ENCODE data around the gene DISP3.

Gene DISP3

DNA sequence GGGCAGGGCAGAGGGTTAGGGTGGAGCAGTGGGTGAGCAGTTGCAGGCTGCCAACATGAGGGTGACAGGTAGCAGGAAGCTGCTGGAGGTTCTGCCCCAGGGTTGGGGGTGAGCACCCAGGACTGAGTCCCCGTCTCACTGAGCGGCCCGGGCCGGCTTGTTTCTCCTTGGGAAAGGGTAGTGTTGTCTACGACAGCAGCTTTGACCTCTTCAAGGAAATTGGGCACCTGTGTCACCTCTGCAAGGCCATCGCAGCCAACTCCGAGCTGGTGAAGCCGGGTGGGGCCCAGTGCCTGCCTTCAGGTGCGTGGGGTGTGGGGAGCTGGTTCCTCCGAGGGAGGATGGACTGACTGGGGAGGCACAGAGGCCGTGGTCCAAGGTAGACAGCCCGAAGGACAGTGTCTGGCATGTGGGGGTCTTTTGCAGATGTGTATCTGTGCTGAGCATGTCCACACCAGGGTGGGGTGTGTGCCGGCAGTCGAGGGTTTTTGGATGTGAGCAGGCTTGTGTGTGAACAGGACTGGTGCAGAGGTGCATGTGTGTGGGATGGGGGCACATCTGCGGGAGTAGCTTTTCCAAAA is 51.9 kb downstream of the DISP3 start:
- H3K27ac ChIP-seq (ENCODE audit: low read length), result no peak overlapping the region
- no peaks in the 10 kb centered on the region for H3K9me3 ChIP-seq (ENCODE audit: control insufficient read depth in 2 of 2, low read length in 2 of 2)
- H3K9ac ChIP-seq (ENCODE audit: low read length in 2 of 2), result no peak overlapping the region
- H3K36me3 ChIP-seq (ENCODE audit: control insufficient read depth in 2 of 2, insufficient read depth in 2 of 2, low read length in 2 of 2), result no peaks in the 10 kb centered on the region
- no peak overlapping the region for H3K4me3 ChIP-seq (ENCODE audit: low read length in 2 of 2)
- H3K4me1 ChIP-seq (ENCODE audit: control insufficient read depth, insufficient read depth, low read length), result no peaks in the 10 kb centered on the region
- H3K27me3 ChIP-seq (ENCODE audit: control insufficient read depth in 1 of 2, insufficient read depth in 2 of 2, low read length in 2 of 2), result peaks cover 0 to 7% of the 10 kb centered on the region in 2 donors

DNA sequence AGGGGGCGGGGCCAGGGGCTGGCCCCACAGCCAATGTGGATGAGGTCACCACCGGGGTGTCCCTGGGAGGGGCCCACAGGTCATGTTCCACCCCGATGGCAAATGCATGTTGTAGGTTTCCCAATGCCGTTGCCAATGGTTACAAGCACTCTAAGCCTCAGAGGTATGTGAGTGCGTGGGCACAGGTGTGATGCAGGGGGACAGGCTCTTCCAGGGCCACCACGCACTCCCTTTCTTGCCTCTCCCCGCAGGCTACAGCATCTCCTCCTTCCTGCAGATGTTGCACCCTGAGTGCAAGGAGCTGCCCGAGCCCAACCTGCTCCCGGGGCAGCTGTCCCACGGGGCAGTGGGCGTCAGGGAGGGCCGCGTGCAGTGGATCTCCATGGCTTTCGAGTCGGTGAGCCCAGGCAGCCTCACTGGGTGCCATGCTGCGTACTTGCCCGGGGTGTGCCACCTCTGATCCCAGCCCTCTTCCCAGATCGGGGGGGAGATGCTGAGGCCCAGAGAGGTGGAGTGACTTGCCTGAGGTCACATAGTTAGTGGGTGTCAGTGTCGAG is 52.4 kb downstream of the DISP3 start:
- Histone ChIP-seq H3K9ac (ENCODE audit: low read length in 2 of 2) (no peak overlapping the region), H3K36me3 (ENCODE audit: control insufficient read depth in 2 of 2, insufficient read depth in 2 of 2, low read length in 2 of 2) (no peaks in the 10 kb centered on the region), H3K27ac (ENCODE audit: low read length) (no peak overlapping the region), H3K4me1 (ENCODE audit: control insufficient read depth, insufficient read depth, low read length) (no peaks in the 10 kb centered on the region), H3K27me3 (ENCODE audit: control insufficient read depth in 1 of 2, insufficient read depth in 2 of 2, low read length in 2 of 2) (peaks cover 0 to 7% of the 10 kb centered on the region in 2 donors), H3K4me3 (ENCODE audit: low read length in 2 of 2) (no peak overlapping the region), H3K9me3 (ENCODE audit: control insufficient read depth in 2 of 2, low read length in 2 of 2) (no peaks in the 10 kb centered on the region)

GRCh38 chr1:11531943-11532342 is 53.0 kb downstream of the DISP3 start:
- no peaks in the 10 kb centered on the region for H3K9me3 ChIP-seq (ENCODE audit: control insufficient read depth in 2 of 2, low read length in 2 of 2)
- no peak overlapping the region for H3K4me3 ChIP-seq (ENCODE audit: low read length in 2 of 2)
- H3K9ac ChIP-seq (ENCODE audit: low read length in 2 of 2), result no peak overlapping the region
- no peaks in the 10 kb centered on the region for H3K36me3 ChIP-seq (ENCODE audit: control insufficient read depth in 2 of 2, insufficient read depth in 2 of 2, low read length in 2 of 2)
- H3K27me3 ChIP-seq (ENCODE audit: control insufficient read depth in 1 of 2, insufficient read depth in 2 of 2, low read length in 2 of 2), result peaks cover 0 to 7% of the 10 kb centered on the region in 2 donors
- H3K27ac ChIP-seq (ENCODE audit: low read length), result no peak overlapping the region
- no peaks in the 10 kb centered on the region for H3K4me1 ChIP-seq (ENCODE audit: control insufficient read depth, insufficient read depth, low read length)

GRCh38 chr1:11533790-11534787 is 55.1 kb downstream of the DISP3 start:
- H3K4me3 ChIP-seq (ENCODE audit: low read length in 2 of 2), result no peak overlapping the region
- H3K36me3 ChIP-seq (ENCODE audit: control insufficient read depth in 2 of 2, insufficient read depth in 2 of 2, low read length in 2 of 2), result no peaks in the 10 kb centered on the region
- no peaks in the 10 kb centered on the region for H3K4me1 ChIP-seq (ENCODE audit: control insufficient read depth, insufficient read depth, low read length)
- peaks cover 0 to 11% of the 10 kb centered on the region in 2 donors for H3K27me3 ChIP-seq (ENCODE audit: control insufficient read depth in 1 of 2, insufficient read depth in 2 of 2, low read length in 2 of 2)
- no peaks in the 10 kb centered on the region for H3K9me3 ChIP-seq (ENCODE audit: control insufficient read depth in 2 of 2, low read length in 2 of 2)
- no peak overlapping the region for H3K27ac ChIP-seq (ENCODE audit: low read length)
- no peak overlapping the region for H3K9ac ChIP-seq (ENCODE audit: low read length in 2 of 2)

GRCh38 chr1:11534846-11535245 is 55.9 kb downstream of the DISP3 start:
- H3K27ac ChIP-seq (ENCODE audit: low read length), result no peak overlapping the region
- no peak overlapping the region for H3K9ac ChIP-seq (ENCODE audit: low read length in 2 of 2)
- H3K27me3 ChIP-seq (ENCODE audit: control insufficient read depth in 1 of 2, insufficient read depth in 2 of 2, low read length in 2 of 2), result peaks cover 3 to 11% of the 10 kb centered on the region in 2 donors
- H3K4me3 ChIP-seq (ENCODE audit: low read length in 2 of 2), result no peak overlapping the region
- H3K9me3 ChIP-seq (ENCODE audit: control insufficient read depth in 2 of 2, low read length in 2 of 2), result no peaks in the 10 kb centered on the region
- no peaks in the 10 kb centered on the region for H3K4me1 ChIP-seq (ENCODE audit: control insufficient read depth, insufficient read depth, low read length)
- no peaks in the 10 kb centered on the region for H3K36me3 ChIP-seq (ENCODE audit: control insufficient read depth in 2 of 2, insufficient read depth in 2 of 2, low read length in 2 of 2)

- H3K4me3 ChIP-seq (ENCODE audit: low read length in 2 of 2), result no peak overlapping the region
- H3K27me3 ChIP-seq (ENCODE audit: control insufficient read depth in 1 of 2, insufficient read depth in 2 of 2, low read length in 2 of 2), result peaks cover 4 to 11% of the 10 kb centered on the region in 2 donors
Measured at GRCh38 chr1:11535316-11535715, 56.4 kb downstream of the DISP3 start.

GRCh38 chr1:11535761-11536572 is 57.0 kb downstream of the DISP3 start:
- Histone ChIP-seq H3K4me3 (ENCODE audit: low read length in 2 of 2) (no peak overlapping the region), H3K9ac (ENCODE audit: low read length in 2 of 2) (no peak overlapping the region), H3K9me3 (ENCODE audit: control insufficient read depth in 2 of 2, low read length in 2 of 2) (no peaks in the 10 kb centered on the region), H3K4me1 (ENCODE audit: control insufficient read depth, insufficient read depth, low read length) (no peaks in the 10 kb centered on the region), H3K27ac (ENCODE audit: low read length) (no peak overlapping the region), H3K27me3 (ENCODE audit: control insufficient read depth in 1 of 2, insufficient read depth in 2 of 2, low read length in 2 of 2) (peaks cover 4 to 11% of the 10 kb centered on the region in 2 donors), H3K36me3 (ENCODE audit: control insufficient read depth in 2 of 2, insufficient read depth in 2 of 2, low read length in 2 of 2) (no peaks in the 10 kb centered on the region)

More at GRCh38 chr1:11535316-11535715, 56.4 kb downstream of the DISP3 start:
- Histone ChIP-seq H3K4me1 (ENCODE audit: control insufficient read depth, insufficient read depth, low read length) (no peaks in the 10 kb centered on the region), H3K9me3 (ENCODE audit: control insufficient read depth in 2 of 2, low read length in 2 of 2) (no peaks in the 10 kb centered on the region), H3K36me3 (ENCODE audit: control insufficient read depth in 2 of 2, insufficient read depth in 2 of 2, low read length in 2 of 2) (no peaks in the 10 kb centered on the region), H3K9ac (ENCODE audit: low read length in 2 of 2) (no peak overlapping the region), H3K27ac (ENCODE audit: low read length) (no peak overlapping the region)

GRCh38 chr1:11536573-11537379 is 57.8 kb downstream of the DISP3 start:
- no peak overlapping the region for H3K4me3 ChIP-seq (ENCODE audit: low read length in 2 of 2)

GRCh38 chr1:11537380-11537764 is 58.4 kb downstream of the DISP3 start:
- Histone ChIP-seq H3K9ac (ENCODE audit: low read length in 2 of 2) (no peak overlapping the region), H3K4me1 (ENCODE audit: control insufficient read depth, insufficient read depth, low read length) (no peaks in the 10 kb centered on the region), H3K27me3 (ENCODE audit: control insufficient read depth in 1 of 2, insufficient read depth in 2 of 2, low read length in 2 of 2) (peaks cover 4 to 12% of the 10 kb centered on the region in 2 donors)

More at GRCh38 chr1:11536573-11537379, 57.8 kb downstream of the DISP3 start:
- peaks cover 4 to 11% of the 10 kb centered on the region in 2 donors for H3K27me3 ChIP-seq (ENCODE audit: control insufficient read depth in 1 of 2, insufficient read depth in 2 of 2, low read length in 2 of 2)
- no peaks in the 10 kb centered on the region for H3K9me3 ChIP-seq (ENCODE audit: control insufficient read depth in 2 of 2, low read length in 2 of 2)
- H3K36me3 ChIP-seq (ENCODE audit: control insufficient read depth in 2 of 2, insufficient read depth in 2 of 2, low read length in 2 of 2), result no peaks in the 10 kb centered on the region
- no peaks in the 10 kb centered on the region for H3K4me1 ChIP-seq (ENCODE audit: control insufficient read depth, insufficient read depth, low read length)
- H3K27ac ChIP-seq (ENCODE audit: low read length), result no peak overlapping the region
- H3K9ac ChIP-seq (ENCODE audit: low read length in 2 of 2), result no peak overlapping the region

More at GRCh38 chr1:11537380-11537764, 58.4 kb downstream of the DISP3 start:
- Histone ChIP-seq H3K36me3 (ENCODE audit: control insufficient read depth in 2 of 2, insufficient read depth in 2 of 2, low read length in 2 of 2) (no peaks in the 10 kb centered on the region), H3K27ac (ENCODE audit: low read length) (no peak overlapping the region), H3K9me3 (ENCODE audit: control insufficient read depth in 2 of 2, low read length in 2 of 2) (no peaks in the 10 kb centered on the region), H3K4me3 (ENCODE audit: low read length in 2 of 2) (no peak overlapping the region)

Data from stomach smooth muscle (tissue), 2 donors.